Raji (cell line): ENCODE results near the gene MYO16.

ENCODE experiments used
- POLR2A ChIP-seq: IDR thresholded peaks from 2 replicates; pipeline ENCODE4 v1.6.1; 2011; ENCODE audit warnings: low read depth, low read length, control low read depth; ENCODE audit not compliant: insufficient read depth

The MYO16 gene

DNA sequence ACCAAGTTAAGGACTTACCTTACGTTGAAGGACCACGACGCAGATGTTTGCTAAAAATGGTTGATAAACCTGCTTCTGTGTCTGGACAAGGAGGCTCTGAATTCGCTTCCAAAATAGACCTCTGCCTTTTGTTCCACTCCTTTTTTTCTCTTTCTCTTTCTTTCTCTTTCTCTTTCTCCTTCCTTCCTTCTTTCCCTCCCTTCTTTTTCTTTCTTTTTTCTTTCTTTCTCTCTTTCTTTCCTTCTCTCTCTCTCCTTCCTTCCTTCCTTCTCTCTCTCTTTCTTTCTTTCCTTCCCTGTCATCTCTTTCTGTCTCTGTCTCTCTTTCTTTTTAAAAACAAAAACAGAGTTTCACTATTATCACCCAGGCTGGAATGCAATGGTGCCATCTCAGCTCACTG is 290.7 kb downstream of the MYO16 start:
- no peak for TF ChIP-seq POLR2A

DNA sequence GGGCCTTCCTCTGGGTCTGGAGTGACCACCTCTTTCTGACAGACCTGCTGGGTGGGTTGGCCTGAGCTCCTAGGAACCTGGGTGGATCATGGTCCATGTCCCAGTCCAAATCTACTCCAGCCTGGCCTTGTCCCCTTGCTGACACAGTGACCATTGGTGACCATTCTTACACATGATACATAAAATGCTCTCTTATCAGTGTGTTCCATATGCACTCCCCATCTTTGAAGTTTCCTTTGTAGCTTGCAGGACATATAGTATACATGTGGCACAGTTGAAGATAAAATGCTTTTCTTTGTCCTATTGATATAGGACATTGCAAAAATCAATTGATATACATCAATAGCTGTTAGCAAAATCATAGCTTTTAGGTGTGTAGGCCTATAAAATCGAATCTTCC is 291.8 kb downstream of the MYO16 start:
- no peak for TF ChIP-seq POLR2A

DNA sequence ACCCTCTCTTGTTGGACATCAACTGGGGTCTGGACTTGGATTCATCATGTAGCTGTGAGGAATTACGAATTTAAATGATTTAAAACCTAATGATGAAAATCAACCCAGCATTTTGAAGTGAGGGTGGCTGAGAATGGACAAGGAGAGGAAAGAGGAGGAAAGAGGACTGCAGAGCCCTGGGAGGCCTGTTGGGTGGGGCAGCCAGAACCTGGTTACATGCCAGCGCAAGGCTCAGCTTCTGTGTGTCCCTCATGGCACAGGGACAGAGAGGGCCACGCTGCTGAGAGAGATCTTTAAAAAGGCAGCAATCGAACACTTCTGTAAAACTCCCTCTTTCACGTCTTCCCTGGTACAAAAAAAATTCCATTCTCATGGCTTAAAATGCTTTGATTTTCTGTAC is 292.7 kb downstream of the MYO16 start:
- no peak for TF ChIP-seq POLR2A

DNA sequence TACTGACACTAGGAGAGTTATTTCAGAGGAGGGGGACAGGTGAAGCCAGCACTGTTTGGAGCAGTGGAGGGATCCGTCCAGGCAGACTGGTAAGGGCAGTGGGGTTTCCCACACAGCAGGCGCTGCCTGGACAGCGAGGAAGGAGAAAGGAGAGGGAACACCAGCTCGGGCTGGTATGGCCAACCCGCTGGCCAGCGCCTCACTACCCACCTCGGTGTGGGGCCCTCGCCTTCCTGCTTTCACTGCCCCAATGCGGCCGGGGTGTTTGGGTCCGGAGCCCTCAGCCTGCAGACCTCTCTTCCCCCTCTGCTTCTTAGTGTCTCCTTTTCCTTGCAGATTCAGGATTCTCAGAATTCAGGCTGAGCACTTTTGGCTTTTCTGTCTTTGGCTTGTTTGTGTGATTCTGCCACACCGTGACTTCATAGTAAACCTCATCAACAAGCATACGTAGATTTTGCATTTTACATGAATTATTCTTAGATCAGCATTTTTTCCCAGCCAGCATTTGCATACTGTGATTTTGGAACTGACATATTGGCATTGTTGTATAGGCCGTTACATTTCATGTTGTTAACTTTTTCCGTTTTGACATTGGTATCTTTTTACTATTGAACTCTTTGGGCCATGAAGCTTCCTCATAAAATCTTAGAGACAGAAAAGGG is 294.1 kb downstream of the MYO16 start:
- no peak for TF ChIP-seq POLR2A

DNA sequence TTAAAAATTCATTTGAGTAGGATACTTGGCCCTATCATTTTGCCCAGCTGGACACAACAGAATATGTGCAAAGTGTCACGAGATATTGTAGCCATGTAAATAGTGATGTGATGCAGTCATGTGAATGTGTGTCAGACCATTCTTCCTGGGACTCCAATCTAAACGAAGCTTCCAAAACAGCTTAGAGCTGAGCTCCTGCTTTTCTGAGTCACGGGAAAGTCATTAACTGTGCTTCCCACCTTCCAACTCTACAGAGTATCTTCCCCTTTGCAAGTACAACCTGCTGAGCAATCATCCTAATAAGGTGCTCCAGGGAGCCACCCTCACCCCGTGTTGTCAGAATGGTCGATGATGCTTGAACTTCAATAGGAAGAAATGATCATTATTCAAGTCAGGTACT is 294.7 kb downstream of the MYO16 start:
- TF ChIP-seq POLR2A = no peak

DNA sequence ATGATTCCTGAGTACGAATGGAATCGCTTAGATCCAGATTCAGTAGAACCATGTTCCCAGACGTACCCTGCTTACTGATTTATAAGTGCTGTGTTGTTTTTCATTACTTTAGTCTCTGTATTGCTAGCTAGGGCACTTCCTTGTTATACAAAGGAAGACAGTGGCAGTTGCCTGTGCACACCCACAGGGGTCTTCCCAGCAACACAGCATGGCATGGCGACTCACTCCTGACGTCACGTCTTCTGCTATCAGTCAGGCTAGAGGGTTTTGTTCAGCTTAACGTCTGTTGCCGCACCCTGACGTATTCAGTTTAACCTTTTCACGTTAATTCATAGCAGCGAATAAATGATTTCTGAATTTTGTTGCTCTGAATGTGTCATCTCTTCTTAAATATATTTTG is 295.1 kb downstream of the MYO16 start:
- no peak for TF ChIP-seq POLR2A

DNA sequence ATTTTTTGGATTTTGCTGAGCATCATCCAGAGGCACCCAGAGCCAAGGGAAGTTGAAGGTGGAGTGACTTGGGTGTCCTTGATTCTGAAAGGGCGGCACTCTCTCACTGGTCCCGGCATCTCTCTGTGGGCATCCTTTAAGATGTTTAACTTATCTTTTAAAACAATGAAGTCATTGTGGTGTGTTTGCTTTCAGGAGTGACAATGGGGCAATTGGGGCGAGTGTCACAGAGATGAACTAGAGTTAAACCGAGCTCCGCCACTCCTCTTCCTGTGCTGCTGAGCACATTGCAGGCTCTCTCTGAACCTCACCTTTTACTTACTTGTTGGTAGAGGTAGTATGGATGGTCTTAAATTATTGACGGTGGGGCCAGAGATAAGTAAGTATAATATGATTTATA is 295.7 kb downstream of the MYO16 start:
- no peak for TF ChIP-seq POLR2A

DNA sequence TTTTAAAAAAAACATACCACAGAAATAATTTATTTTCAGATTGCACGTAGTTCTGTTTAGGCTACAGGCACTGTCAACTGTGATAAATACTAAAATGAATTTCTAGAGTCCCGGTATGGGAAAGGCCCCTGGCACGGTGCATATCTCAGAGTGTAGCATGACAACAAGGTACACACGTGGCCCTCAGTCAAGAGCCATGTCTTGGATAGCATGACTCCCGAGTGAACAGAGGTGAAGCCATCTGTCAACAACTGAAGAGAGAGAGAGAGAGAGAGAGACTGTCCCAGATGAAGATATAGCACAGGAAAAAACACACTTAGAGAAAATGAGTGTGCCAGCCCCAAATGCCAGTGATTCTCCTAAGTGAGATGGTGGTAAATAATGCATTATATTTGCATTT is 297.5 kb downstream of the MYO16 start:
- no peak for TF ChIP-seq POLR2A

DNA sequence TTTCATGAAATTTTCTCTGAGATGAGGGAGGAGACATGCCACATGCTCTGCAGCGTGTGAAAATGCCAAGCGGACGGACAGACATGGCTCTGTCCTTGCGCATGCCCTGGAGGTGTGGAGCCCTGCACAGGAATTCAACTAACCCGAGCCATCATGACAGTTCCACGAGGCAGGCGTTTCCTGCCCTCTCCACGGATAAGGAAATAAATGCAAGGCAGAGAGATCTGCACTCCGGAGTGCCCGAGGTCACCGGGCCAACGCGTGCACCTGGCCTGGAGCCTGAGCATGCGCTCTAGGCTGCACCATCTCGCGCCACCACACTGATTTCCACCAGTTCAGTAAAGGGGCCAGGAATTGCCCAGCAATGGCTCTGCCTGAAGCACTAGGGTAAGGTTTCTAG is 298.2 kb downstream of the MYO16 start:
- TF ChIP-seq POLR2A = no peak

DNA sequence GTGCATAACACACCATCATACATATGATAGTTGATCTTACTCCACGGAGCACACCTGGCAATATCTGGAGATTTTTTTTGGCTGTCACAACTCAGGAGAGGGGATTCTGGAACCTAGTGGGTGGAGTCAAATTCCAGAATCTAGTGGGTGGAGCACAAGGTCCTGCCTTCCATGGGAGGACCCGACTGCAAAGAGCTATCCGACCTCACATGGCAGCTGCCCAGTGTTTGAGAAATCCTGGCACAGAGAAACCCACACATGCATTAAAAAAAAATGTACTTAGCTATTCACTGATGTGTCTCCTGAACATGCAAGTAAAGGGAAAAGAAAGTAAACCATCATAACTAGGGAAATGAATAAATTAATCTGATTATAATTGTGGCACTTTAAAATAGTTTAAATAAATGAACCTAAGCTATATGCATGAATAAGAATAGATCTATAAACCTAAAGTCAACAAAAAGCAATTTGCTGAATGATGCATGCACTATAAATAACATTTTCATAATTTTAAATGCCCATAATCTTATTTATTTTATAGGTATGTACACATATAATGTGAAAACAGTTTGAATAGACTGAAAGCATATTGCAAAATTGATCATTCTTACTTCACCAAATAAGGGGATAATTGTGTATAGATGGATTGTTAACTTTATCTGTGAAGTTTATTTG is 300.3 kb downstream of the MYO16 start:
- no peak for TF ChIP-seq POLR2A

DNA sequence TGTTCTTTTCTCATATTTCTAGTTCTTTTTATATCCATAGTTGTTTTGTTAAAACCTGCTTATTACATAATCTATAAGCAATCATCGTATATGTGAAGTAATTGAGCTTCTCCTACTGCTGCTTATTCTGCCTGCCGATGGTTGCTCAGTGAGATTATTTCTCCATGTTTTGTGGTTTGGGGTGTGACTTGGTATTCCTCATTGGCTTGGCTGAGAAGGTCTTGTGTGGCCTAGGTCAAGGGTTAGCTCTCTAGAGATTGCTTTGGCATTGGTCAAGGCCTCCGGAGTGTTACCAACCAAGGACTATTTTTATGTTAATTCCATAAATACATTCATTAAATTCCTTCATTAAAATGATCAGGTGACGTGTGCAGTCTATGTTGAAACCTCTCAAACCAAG is 302.8 kb downstream of the MYO16 start:
- TF ChIP-seq POLR2A = no peak

DNA sequence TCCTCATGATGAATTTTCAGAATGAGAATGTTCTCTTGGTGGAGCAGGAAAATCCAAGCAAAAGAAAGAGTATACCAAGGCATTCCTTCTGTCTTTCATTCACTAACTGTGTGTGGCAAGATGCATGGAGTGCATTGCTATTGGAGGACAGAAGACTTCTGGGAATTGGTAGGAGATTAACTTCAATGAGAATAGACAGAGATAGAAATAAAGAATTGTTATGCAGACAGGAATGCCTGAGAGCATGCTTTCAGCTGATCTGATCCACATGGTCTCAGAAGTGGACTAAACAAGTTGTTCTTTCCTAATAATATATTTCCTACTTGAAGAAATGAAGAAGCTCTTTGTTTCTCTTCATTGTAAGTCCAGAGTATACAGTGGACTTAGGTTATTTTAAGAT is 303.6 kb downstream of the MYO16 start:
- no peak for TF ChIP-seq POLR2A

DNA sequence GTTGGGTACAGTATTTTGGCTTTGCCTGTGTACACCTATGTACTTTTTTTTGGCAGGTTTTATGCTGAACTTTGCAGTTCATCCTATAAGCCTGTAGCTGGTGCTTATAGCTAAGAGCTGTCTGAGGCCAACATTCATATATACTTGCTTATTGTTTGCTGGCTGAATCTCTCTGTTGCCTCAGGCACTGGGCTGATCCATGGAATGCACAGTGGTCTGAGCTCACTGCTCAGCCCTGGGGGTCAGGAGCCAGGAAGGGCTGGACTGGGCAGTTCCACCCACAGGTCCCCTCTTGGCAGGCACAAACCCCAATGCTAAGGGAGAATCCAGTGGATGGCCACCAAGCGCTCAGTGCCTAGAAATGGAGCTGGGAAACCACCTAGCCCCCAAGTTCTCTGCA is 308.7 kb downstream of the MYO16 start:
- TF ChIP-seq POLR2A = no peak

DNA sequence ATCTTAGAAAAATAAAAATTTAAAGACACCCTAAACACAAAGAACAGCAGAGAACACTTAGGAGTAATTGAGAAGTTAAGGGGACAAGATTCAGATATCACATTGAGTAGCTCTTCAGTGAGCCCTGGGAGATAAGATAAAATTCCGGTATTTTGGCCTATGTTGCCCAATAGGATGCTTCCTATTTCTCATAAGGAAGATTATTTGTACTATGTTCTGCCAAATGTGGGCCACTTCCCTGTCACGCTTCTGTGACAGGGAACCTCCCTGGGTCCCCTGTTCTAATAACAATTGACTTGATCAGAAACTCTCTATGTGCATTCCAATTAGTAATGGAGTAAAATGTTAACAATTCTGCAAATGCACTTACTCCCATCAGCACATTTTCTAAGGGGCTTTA is 310.7 kb downstream of the MYO16 start:
- TF ChIP-seq POLR2A = no peak

DNA sequence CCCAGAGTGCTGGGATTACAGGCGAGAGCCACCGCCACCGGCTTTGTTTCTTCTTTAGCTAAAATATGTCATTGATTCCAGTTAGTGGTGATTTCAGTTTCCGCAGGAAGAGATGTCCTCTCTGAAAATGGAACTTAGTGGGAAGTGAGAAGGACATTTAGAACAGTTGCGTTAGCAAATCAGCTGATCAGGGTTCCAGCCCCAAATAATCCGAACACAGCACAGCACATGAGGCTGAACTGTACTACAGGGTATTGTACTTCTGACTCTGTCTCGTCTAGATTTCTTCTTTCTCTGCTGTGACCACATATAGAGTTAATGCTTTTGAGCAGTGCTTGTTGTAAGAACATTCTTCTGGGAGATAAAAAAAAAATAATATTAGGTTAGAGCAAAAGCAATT is 314.4 kb downstream of the MYO16 start:
- TF ChIP-seq POLR2A = no peak

DNA sequence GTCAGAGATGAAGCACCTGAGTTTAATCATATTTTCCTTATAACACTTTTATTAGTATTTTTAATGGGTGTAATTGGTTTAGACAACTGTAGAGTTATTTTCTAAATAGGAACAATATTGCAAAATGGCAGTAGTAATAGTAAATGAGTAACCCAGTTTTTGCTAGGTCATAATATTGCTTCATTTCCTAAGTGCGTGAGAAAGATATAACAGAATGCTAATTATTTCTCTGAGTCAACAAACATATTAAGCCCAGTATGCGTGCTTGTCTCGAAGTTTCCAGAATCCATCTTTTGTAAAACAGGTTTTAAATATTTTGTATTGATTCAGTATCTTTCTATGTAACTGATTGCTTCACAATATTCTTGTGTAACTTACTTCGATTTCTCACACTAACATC is 315.3 kb downstream of the MYO16 start:
- no peak for TF ChIP-seq POLR2A

DNA sequence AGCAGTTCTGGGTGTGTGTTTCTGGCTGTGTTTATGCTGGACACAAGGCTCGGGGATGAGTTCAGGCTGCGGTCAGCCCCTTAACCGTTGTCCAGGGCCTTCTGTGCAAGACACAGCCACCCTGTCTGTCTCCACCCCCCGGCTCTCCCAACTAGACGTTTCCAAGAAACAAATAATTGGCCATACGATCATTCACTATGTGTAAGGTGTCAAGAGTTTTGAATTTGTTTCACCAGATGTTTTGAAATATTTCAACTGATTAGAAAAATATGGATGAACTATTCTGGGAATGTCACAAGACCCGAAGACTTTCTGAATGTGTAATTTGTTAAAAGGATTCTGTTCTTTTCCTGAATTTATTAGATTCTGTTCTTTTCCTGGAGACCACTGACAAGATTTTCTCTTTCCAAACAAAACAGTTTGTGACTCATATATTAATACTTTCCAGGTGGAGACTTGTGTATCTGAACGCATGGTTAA is 318.2 kb downstream of the MYO16 start:
- no peak for TF ChIP-seq POLR2A

DNA sequence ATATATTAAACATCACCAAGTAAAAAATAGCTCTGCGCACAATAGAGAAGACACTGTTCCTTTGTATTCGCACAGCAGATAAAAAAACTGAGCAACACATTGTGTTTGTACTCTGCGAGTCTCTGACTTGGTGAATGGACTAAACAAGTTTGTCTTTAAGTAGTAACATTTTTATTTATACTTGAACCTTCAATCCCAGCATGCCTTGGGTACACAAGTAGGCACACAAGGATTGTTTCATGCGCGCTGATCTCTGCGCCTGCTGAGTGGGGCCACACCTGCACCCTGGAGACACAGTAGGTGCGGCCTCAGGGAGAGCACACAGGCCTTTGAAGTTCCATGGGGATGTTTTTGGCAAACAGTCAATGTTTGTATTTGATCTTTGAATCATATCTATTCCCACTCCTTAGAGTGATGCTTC is 318.9 kb downstream of the MYO16 start:
- TF ChIP-seq POLR2A = no peak
